Stimulated activated CD4-positive, alpha-beta T cell treated with anti-CD3 and anti-CD28 coated beads, Interleukin-12 subunit alpha, Interleukin-12 subunit beta, amount 100 ng/mL, for 4 hours (primary cell): ENCODE data around the gene MTA1.

Source experiments
- DNase-seq: peaks from one replicate; pipeline ENCODE4 v3.0.0-alpha.2; 2020

The MTA1 gene

DNA sequence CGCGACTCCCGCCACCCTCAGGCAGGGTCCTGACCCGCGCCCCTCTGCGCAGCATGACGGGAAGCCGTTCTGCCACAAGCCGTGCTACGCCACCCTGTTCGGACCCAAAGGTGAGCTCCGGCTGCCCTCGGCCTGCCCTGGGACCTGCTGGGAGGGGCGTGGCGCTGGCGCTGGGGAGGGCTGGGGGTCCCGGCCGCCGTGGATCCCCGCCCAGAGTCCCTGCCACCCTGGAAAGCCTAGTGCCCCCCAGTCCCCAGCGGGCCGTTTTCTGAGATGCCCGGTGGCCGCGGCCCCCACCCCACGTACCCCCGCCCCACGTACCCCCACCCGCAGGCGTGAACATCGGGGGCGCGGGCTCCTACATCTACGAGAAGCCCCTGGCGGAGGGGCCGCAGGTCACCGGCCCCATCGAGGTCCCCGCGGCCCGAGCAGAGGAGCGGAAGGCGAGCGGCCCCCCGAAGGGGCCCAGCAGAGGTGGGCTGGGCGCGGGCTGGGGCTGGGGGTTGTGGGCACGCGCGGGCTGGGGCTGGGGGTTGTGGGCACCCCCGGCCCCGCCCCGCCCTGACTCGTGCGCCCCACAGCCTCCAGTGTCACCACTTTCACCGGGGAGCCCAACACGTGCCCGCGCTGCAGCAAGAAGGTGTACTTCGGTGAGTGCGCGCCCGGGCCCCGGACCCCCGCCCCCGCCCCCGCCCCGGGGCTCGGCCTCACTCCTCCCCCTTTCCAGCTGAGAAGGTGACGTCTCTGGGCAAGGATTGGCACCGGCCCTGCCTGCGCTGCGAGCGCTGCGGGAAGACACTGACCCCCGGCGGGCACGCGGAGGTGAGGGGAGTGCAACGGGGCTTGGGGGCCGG, 59.0 kb downstream of the MTA1 start:
- no peak for DNase-seq

DNA sequence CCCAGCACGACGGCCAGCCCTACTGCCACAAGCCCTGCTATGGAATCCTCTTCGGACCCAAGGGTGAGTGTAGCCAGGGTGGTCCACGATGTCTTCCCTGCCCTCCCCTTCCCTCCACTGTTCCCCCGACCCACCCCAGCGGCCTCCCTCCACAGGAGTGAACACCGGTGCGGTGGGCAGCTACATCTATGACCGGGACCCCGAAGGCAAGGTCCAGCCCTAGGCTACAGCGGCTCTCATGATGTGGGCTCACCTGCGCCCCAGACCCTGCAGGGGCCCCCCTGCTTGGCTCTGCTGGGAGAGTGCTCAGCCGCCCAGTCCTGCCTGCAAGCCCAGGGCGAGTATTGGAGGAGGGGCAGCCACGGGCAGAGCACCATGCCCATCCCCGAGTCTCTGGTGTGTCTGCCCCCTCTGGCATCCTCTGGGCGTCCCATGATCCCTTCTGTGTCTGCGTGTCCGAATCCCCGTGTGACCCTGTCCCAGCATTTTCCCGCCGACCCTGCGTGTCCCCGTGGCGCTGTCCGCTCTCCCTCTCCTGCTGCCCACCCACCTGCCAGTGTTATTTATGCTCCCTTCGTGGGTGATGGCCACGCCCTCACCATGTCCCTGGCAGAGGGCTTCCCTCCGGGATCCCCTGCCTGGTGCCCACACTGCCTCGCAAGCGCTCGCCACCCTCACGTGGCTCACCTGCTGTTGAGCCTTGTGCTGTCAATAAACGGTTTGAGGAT, 60.0 kb downstream of the MTA1 start:
- no peak for DNase-seq

DNA sequence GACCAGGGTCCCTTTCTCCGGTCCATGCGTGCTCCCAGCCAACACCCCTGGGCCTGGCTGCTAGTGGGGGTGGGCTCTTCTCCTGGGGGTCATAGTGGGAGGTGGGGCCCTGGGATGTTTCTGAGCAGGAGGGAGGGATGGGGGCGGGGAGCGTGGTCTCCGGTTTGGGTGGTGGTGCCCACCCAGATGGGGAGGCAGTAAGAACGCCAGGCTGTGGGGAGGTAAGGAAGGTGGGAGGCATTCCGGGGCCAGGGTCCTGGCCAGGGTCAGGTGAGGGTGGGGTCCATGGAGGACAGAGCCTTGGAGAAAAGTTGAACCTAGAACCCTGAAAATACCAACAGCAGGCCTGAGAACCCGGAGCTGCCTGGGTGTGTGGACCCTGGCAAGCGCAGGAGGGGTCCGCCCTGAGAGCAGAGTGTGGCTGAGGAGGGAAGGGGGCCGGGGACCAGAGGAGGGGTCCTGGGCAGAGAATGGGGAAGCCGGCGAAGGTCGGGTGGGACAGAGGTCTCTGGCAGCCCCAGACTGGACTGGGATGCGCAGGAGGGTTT, 60.6 kb downstream of the MTA1 start:
- DNase-seq = no peak

DNA sequence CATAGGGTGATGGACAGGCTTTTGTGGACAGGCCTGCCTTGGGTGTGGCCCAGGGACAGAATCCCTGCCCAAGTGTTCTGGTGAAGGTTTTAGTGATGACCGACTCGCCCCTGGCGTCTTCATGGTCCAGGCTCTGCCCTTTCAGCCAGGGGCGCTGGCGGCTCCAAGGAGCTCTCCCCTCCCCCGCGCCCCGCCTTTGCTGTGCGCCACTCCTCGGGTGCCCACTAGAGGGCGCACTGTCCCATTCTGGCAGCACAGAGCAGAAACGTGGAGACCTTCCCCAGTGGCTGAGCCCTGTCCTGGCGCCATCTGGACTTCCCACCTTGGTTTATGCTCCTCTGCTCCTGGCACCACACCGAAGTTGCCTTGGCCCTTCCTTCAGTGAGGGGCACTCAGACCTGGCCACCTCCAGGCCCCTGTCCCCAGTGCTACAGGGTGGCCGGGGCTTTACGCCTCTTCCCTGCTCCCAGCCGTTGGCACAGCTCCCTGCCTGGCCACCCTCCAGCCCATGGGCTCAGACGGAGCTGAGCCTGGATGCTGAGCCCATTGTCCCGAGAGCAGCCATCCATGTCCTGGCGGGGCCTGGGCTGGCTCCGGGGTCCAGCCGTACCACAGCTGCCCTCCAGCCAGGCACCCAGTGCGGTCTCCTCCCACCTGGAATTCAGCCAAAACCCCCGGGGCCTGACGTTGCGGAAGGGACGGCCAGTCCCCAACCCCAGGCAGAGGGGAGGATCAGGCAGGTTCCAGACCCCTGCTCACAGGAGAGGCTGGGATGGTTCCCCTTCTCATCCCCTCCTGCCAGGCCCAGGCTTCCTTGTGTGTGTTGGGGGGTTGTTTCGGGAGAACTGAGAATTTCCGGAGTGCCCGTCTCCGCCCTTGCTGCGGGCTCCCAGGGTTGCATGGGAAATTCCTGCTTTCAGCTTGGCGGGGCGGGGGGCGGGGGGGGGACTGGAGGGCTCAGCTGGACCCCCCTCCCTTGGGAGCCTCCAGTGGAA, 61.5 kb downstream of the MTA1 start:
- DNase-seq = peak; percentile 88

DNA sequence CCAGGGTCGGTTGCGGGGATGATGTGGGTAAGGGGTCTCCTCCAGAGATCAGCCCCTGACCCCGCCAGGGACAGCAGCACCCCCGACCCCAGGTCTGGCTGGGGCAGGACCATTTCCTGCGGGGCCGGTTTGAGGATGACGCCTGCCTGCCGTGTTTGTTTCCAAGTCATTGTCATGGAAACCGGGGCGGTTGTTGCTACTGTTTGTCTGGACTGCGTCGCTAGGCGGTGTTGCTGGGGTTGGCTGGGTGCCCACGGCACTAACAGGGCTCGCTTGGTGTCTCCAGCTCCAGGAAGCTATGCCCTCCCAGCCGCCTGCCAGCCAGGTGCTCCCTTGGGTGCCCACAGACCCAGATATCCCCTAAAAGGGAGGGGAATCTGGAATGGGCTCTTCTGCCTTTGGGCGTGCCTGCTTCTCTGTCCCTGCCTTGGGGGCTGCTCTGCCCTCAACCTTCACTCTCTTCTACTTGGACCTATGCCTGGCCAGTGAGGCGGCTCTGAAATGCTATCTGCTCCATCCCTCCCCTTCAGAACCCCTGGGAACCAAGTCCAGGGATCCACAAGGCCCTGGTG, 62.3 kb downstream of the MTA1 start:
- peak; percentile 74 for DNase-seq

DNA sequence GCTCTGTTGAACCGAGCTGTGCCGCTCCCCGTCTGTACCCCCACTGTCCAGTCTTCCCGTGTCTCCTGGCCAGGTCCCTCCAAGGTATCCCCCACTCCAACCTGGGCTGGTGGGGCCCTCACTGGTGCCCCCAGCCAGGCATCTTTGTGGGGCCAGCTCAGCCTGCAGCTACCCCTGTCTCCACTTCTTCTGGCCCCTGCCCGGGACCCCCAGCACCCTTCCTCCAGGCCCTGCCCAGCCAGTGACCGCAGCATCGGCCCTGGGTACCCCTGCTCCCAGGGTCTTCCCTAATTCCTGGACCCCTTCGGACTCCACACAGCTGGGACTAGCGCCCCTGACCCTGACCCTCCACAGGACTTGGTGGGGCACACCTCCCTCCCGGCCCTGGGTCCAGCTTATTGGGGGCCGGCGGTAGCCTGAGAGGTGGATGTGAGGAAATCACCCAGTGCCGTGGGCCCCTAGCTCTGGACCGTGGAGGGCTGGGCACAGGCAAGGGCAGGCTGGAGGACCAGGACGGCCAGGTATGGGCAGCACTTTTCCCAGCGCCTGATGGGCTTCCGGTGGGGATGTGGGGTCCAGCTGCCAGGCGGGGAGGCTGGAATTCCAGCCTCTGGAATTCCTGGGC, 63.0 kb downstream of the MTA1 start:
- no peak for DNase-seq

DNA sequence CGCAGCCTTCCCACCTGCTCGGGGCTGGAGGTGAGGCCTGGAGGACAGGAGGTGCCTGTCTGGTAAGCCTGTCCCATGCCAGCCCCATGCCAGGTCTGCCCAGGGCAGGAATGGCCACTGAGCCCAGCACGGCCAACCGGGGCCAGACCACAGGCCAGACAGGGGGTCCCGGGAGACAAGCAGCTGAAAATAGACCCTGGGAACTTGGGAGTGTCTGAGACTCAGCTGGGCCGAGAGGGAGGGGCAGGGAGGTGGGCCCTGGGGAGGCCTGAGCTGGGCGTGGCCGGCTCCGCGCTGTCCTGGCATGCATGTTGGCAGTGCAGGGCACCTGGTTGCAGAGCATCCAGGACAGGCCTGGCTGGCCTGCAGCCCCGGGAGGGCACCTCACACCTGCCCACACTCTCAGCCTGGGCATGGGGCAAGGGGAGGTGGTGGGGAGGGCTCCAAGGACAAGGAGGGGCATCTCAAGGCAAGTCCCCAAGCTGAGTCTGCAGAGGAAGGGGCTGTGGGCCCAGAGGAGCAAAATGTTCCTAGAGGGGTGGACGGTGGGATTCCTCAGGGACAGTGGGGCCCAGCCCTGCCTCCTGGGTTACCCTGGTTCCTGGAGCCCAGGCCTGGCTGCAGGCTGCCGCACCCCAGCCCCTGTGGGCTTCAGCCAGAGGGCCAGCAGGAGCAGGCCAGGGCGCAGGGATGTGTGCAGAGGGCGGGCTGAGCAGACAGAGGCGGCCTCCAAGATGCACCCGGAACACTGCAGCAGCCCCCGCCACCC, 63.9 kb downstream of the MTA1 start:
- DNase-seq = no peak

DNA sequence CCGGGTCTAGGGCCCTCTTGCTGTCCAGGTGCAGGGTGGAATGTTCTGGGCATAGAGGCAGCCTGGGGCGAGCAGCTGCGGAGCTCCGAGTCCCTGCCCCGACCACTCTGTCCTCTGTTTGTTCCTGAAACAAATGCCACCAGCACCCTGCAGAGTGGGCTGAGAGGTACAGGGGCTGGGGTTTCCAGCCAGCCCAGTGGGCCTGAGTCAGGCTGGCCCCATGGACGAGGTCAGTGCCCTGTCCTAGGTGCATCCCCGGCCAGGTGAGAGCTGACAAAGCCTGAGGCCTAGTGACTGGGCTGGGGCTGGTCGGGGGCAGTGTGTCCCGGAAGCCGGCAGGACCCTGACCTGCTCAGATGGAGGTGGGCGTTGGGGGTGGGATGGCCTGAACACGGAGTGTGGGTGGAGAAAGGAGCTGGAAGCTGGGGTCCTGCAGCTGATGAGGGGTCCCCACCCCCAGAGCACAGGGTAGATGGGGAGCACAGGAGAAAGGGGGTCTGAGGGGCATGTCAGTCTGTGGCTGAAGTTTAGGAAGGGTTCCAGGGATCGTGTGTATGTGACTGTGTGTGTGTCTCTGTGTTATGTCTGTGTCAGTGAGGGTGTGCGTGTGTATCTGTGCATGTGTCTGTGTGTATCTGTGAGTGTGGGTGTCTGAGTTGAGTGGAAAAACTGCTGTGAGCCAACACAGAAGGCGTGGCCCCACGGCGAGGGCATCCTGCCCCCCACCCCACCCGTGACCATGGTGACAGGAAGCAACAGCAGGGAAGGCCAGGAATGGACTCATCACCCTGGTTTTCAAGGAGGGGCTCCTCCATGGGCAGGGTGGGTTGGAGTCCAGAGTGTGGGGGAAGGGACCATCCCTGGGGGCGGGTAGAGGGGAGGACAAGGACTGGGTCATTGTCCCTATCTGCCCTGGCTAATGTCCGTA, 64.7 kb downstream of the MTA1 start:
- no peak for DNase-seq

DNA sequence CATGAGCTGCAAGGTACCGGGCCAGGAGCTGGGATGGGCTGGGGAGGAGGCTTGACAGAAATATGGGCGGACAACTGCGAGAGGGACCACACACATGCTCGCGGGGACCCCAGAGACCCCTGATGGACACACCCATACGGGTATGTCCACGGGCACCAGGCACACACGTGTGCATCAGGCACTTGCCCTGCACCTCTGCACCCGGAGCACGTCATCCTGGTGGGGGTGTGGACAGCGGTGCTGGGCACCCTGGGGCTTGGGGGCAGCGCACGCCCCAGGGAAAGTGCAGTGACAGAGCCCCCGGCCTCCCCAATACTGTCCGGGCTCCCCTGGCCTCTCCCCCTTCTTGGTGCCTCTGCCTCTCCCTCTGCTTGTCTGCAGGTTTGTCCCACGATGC, 65.4 kb downstream of the MTA1 start:
- DNase-seq = no peak

DNA sequence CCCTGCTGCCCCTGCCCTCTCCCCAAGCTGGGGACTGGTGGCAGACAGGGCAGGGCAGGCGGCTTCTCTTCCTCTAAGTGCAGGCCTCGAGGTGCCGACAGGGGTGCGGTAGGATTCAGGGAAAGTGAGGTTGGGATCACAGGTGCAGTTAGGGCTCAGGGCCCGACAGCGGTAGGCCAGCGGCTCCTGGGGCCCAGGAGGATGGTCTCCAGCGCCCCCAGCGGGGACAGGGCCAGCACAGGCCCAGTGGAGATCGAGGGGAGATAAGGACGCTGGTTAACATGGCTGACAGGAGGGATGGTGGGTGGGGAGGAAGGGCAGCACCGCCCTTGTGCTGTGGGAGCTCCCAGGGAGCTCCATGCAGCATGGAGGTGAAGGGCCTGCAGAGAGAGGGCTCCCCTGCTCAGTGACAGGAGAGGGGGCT, 66.1 kb downstream of the MTA1 start:
- DNase-seq = no peak

DNA sequence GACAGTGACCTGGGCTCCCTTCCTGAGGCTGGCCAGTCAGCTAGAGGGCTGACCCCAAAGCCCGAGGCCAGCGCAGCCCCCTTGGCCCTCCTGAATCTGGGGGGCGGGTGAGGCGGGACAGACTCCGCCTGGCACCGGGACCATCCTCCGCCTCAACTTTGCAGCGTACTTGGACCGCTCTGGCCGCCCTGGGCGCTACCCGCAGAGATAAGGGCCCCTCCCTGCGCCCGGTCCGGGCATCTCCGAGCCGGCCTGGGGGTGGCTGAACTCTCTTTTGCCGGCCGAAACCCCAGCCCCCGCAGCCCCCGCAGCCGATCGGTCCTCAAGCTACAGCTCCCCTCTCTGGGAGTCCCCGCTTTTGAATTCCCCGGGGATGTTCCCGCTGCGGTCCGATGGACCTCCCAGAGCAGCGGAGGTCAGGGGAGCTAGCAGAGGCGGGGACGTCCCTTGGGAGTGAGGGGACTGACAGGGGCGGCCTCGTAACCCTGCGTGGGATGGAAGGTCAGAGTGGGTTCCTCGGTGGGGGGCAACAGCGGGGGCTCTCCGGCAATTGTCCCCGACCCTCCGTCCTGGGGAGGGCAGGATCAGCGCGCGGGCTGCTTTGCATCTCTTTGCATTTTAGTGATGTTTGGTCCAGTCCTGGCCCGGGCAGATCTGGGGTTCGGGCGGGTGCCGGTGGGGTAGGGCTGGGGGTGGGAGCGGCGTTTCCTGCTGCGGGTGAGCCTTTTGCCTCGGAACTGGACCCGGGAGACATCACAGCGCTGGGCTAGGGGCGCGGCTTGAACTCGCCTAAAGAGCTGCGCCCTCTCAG, 66.7 kb downstream of the MTA1 start, which contains the start of gene CRIP1:
CRIP1 (plus strand) TSS at position 724 of the 811 bp plus-strand sequence. CDS start 374 bp downstream, outside the sequence.
- no peak for DNase-seq

DNA sequence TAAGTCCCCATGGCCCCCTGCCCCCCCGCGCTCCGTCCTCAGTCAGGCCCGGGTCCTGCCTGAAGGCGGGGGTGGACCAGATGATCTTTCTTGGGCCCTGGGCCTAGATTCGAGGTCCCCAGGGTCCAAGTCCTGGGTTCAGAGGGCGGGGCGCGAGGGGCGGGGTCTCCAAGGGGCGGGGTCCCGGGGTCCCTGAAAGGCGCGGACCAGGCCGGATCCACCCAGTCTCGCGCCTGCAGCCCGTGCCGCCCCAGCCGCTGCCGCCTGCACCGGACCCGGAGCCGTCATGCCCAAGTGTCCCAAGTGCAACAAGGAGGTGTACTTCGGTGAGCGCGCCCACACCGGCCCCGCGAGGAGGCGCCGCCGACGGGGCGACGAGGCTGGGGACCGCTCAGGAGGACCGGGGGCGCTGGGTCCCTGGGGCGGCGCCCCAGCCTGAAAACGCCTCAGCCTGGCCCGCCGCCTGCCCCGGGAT, 67.4 kb downstream of the MTA1 start:
- DNase-seq = peak; percentile 44

DNA sequence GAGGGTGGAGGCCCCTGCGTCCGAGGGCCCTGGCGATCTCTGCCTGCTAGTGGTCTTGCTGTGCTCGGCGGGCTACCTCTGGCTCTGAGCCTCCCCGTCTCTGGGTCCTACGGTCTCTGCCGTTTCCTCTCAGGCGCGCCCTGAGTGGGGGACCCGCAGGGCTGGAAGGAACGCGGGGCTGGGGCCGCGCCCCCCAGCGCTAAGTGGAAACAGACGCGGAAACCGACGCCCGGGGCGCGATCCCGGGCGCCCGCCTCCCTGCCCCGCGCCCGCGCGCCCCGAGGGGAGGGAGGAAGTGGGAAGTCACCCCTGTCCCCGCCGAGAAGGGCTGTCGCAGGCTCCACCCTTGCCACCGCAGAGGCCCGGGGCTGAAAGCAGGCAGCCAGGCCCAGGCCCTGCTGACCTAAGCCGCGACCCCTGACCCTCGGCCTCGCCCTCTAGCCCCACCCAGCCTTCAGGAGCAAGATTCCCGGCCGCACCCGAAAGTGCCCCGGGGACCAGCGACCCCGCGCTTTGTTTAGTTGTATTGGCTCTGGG, 67.9 kb downstream of the MTA1 start:
- peak; percentile 44 for DNase-seq

DNA sequence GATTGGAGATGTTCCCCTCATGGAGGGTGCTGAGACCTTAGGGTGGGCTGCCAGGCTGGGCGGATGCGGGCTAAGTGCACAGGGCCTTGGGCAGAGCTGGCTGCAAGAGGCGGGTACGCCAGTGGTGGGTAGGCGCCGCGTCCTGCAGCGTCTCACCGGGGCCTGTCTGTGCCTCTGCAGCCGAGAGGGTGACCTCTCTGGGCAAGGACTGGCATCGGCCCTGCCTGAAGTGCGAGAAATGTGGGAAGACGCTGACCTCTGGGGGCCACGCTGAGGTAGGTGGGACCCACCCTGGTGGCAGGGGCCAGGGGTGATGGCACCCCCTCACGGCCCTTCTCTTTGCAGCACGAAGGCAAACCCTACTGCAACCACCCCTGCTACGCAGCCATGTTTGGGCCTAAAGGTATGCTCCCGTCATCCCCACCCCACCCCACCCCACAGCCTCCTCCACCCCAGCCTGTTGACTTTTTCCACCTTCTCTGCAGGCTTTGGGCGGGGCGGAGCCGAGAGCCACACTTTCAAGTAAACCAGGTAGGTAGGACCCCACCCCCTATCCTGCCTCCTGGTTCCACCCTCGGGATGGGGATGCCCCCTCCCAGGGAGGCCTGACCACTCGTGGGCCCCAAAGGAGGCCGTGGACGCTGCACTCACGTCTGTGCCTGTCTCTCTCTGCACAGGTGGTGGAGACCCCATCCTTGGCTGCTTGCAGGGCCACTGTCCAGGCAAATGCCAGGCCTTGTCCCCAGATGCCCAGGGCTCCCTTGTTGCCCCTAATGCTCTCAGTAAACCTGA, 68.6 kb downstream of the MTA1 start:
- DNase-seq = no peak

DNA sequence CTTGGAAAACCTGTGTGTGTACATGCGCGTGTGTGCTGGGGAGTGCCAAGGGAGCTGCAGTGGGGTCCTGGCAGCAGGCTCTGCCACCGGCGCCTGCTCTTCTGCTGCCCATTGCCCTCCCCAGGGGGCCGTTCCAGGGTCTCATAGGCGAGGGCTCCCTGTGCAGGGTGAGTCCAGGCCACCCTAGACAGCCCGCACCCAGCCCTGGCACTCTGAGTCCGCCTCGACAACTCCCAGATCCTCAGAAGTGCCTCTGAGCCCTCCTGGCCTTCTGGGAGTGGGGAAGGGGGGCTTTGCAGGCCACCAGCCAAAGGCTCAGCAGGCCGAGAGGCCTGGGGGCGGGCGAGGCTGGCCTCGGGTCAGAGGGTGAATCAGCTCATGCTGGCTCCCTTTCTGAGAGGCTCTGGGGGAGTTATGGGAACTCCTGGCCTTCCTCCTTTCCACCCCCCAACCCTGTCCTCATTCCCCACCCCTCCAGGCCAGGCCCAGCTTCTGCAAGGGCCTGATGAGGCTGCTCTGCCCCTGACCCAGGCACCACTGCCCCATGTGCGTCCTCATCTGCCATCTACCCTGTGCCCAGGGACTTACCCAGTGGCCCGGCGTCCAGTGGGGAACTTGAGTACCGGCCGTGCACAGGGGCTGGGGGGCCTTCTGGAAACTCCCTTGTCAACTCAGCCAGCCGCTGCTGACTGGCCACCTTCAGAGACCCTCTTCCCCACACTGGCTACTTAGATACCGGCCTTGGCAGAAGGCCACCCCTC, 69.3 kb downstream of the MTA1 start:
- DNase-seq = no peak

DNA sequence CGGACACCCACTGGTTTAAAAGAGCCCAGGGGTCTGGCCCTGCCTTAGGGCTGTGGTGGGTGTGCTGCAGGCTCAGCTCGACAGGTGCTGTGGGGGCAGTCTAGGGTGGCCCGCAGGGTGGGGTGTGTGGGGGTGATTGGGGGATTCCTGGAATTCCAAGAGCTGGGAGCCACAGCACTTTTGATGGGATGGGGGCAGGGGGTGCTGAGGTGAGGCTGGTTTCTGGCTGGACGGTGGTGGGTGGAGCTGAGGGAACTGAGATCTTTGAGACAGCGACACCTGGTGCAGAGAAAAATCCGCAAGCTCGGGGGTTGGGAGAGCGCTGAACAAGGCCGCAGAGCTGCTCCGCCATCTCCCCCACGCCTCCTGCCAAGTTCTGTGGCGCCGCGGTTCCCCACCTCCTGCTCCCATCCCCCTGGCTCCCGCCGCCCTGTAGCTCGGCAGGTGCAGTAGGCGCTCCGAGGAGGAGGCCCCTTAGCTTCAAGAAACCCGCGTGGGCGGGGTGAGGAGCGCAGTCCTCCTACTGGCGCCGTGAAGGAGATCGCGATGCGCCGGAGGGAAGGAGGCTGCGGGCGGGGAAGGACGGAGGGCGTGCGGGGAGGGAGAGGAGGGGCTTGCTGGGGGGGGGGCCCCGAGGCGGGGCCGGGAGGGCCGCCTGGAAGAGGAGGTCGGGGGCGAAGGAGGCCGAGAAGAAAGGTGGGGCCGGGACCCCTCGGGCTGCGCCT, 70.1 kb downstream of the MTA1 start:
- DNase-seq = peak; percentile 76
